Activated naive CD4-positive, alpha-beta T cell treated with anti-CD3 and anti-CD28 coated beads, Interleukin-2, amount 10 ng/mL, durations not matched to agents 7 days and 5 days (primary cell): ENCODE data around the gene WIPF3.

Experiments used
- CTCF ChIA-PET: fragments of 350-600 bp; sonication (Branson Sonifier 250); formaldehyde crosslinking; loops from one replicate; lab custom pipeline; 2021; ENCODE audit warnings: antibody characterized with exemption; lab: Charles Lee
- DNase-seq: peaks from one replicate; pipeline ENCODE4 v3.0.0-alpha.2; 2020
- H3K27ac Mint-ChIP-seq: one replicate; pipeline ENCODE4 v1.8.0; 2021; ENCODE audit warnings: mild to moderate bottlenecking, moderate library complexity, mixed read lengths
- H3K27me3 Mint-ChIP-seq: one replicate; pipeline ENCODE4 v1.8.0; 2021; ENCODE audit warnings: mild to moderate bottlenecking, mixed read lengths
- H3K36me3 Mint-ChIP-seq: one replicate; pipeline ENCODE4 v1.8.0; 2021; ENCODE audit warnings: mixed read lengths
- H3K4me1 Mint-ChIP-seq: one replicate; pipeline ENCODE4 v1.8.0; 2021; ENCODE audit warnings: mixed read lengths
- H3K4me3 Mint-ChIP-seq: one replicate; pipeline ENCODE4 v1.8.0; 2021; ENCODE audit warnings: mild to moderate bottlenecking, moderate library complexity, mixed read lengths
- H3K9me3 Mint-ChIP-seq: one replicate; pipeline ENCODE4 v1.8.0; 2021; ENCODE audit warnings: mixed read lengths

The WIPF3 gene

GRCh38 chr7:29844559-29844958, 38.3 kb downstream of the WIPF3 start:
- Mint-ChIP-seq H3K36me3 (no peaks in the 10 kb centered on the region), H3K9me3 (no peaks in the 10 kb centered on the region), H3K4me1 (no peaks in the 10 kb centered on the region), H3K27ac (no peak overlapping the region), H3K4me3 (no peak overlapping the region), H3K27me3 (peaks cover 16% of the 10 kb centered on the region)
- DNase-seq = no peak
- CTCF ChIA-PET = no interaction called here

- Mint-ChIP-seq H3K9me3 (no peaks in the 10 kb centered on the region), H3K4me1 (no peaks in the 10 kb centered on the region), H3K4me3 (no peak overlapping the region), H3K27ac (no peak overlapping the region), H3K27me3 (peaks cover 19% of the 10 kb centered on the region), H3K36me3 (no peaks in the 10 kb centered on the region)
- no peak for DNase-seq
- CTCF ChIA-PET = no interaction called here
These were observed 41.2 kb downstream of the WIPF3 start for GRCh38 chr7:29847496-29847895.

DNA sequence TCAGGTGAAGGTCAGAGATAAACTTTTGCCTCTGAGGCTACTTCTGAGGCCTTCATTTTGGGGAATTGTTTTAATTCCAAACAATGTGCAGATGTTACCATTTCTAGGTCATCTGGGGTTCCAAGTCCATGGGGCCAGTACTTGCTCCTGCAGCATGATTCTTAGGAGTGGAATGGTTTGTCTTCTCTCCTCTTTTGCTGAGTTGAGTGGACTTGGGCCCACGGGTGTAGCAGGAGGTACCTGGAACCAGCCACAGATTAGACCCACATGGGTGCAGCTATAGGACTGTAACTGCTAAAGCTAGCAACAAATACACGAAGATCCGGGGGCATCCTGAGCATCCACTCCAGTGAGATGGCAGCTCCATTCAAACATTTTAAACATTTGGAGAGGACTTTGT, 41.6 kb downstream of the WIPF3 start:
- Mint-ChIP-seq H3K9me3 (no peaks in the 10 kb centered on the region), H3K4me3 (no peak overlapping the region), H3K27me3 (peaks cover 19% of the 10 kb centered on the region), H3K27ac (no peak overlapping the region), H3K36me3 (no peaks in the 10 kb centered on the region), H3K4me1 (no peaks in the 10 kb centered on the region)
- no peak for DNase-seq
- CTCF ChIA-PET = no interaction called here

DNA sequence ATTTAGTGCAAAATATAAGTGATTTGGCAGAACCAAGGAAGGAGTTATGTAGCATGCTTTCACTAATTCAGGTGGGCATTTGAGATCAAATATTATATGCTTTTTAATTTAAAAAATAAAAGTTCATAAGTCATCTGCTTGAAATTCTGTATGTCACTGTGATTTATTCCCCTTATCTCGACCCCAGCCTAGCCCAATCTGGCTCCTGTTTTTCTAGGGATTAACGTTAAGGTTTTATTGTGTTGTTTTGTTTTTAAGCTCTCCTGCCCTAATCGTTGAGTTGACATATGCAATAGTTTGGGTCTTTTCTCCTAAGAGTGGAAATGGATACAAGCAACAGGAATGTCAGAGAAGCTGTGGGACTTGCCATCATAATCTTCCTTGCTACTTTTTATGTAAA, 42.6 kb downstream of the WIPF3 start:
- CTCF ChIA-PET = no interaction called here
- Mint-ChIP-seq H3K9me3 (no peaks in the 10 kb centered on the region), H3K4me1 (no peaks in the 10 kb centered on the region), H3K27me3 (peaks cover 23% of the 10 kb centered on the region), H3K27ac (no peak overlapping the region), H3K36me3 (no peaks in the 10 kb centered on the region), H3K4me3 (no peak overlapping the region)
- DNase-seq = no peak

DNA sequence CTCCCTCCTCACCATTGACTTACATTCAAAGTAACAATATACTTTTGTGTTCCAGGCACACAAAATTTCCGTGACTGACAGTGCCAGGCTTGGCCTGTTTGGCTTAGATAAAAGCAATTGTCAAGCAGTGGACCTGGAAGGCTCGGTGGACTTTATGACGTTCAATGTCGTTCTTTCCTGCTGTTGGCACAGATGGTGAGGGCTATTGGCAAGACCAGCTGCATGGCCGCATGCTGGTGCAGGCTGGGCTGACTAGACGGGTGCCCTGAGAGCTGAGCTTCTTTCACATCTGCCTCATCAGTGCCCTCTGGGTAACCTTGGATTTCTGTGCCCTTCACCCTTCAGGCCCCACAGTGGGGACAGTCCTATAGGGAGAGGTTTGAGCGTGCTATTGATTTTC, 45.2 kb downstream of the WIPF3 start:
- Mint-ChIP-seq H3K27ac (no peak overlapping the region), H3K9me3 (no peaks in the 10 kb centered on the region), H3K27me3 (peaks cover 15% of the 10 kb centered on the region), H3K36me3 (no peaks in the 10 kb centered on the region), H3K4me1 (no peaks in the 10 kb centered on the region), H3K4me3 (no peak overlapping the region)
- DNase-seq = no peak
- CTCF ChIA-PET = interaction anchor here (1.2 kb wide), 1 partner anchor 69 kb away, joined by 3 read pairs; no protein-coding TSS in a partner anchor

GRCh38 chr7:29852457-29852856, 46.1 kb downstream of the WIPF3 start:
- no peak overlapping the region for H3K27ac Mint-ChIP-seq
- CTCF ChIA-PET = interaction anchor here (1.2 kb wide), 1 partner anchor 68 kb away, joined by 3 read pairs; no protein-coding TSS in a partner anchor
- no peaks in the 10 kb centered on the region for H3K36me3 Mint-ChIP-seq
- H3K4me3 Mint-ChIP-seq = no peak overlapping the region
- no peak for DNase-seq
- no peaks in the 10 kb centered on the region for H3K4me1 Mint-ChIP-seq
- peaks cover 15% of the 10 kb centered on the region for H3K27me3 Mint-ChIP-seq
- H3K9me3 Mint-ChIP-seq = no peaks in the 10 kb centered on the region

GRCh38 chr7:29853072-29853471, 46.8 kb downstream of the WIPF3 start:
- no peak overlapping the region for H3K4me3 Mint-ChIP-seq
- DNase-seq = no peak
- CTCF ChIA-PET = no interaction called here
- H3K27me3 Mint-ChIP-seq = peaks cover 10% of the 10 kb centered on the region
- H3K27ac Mint-ChIP-seq = no peak overlapping the region
- H3K9me3 Mint-ChIP-seq = no peaks in the 10 kb centered on the region
- no peaks in the 10 kb centered on the region for H3K4me1 Mint-ChIP-seq
- H3K36me3 Mint-ChIP-seq = no peaks in the 10 kb centered on the region

- Mint-ChIP-seq H3K36me3 (no peaks in the 10 kb centered on the region), H3K4me3 (no peak overlapping the region), H3K27me3 (peaks cover 11% of the 10 kb centered on the region), H3K9me3 (no peaks in the 10 kb centered on the region), H3K27ac (no peak overlapping the region), H3K4me1 (no peaks in the 10 kb centered on the region)
- no peak for DNase-seq
- CTCF ChIA-PET = no interaction called here
These were observed 47.5 kb downstream of the WIPF3 start for GRCh38 chr7:29853789-29854188.

- Mint-ChIP-seq H3K4me1 (no peaks in the 10 kb centered on the region), H3K27me3 (peaks cover 17% of the 10 kb centered on the region), H3K36me3 (no peaks in the 10 kb centered on the region), H3K27ac (no peak overlapping the region), H3K9me3 (no peaks in the 10 kb centered on the region), H3K4me3 (no peak overlapping the region)
- DNase-seq = no peak
- CTCF ChIA-PET = no interaction called here
These were observed 48.1 kb downstream of the WIPF3 start for GRCh38 chr7:29854257-29854938.

DNA sequence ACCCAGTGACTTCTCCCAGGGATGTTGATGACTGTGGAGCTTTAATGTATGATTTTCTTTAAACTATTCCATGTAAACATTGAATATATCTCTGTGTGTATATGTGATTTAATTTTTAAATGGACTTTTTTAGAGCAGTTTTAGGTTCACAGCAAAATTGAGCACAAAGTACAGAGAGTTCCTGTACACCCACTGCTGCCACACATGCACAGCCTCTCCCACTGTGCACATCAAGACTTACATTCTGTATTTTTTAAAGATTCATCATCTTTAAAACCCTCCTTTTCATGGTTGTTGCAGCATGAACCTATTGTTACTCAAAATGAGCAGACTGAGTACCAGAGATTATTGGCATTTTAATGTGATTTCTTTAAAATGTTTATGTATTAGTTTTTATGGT, 51.3 kb downstream of the WIPF3 start:
- Mint-ChIP-seq H3K27me3 (peaks cover 19% of the 10 kb centered on the region), H3K27ac (no peak overlapping the region), H3K4me1 (no peaks in the 10 kb centered on the region), H3K9me3 (no peaks in the 10 kb centered on the region), H3K4me3 (no peak overlapping the region), H3K36me3 (no peaks in the 10 kb centered on the region)
- DNase-seq = no peak
- CTCF ChIA-PET = interaction anchor here (1.2 kb wide), 1 partner anchor 64 kb away, joined by 3 read pairs; no protein-coding TSS in a partner anchor

- no peaks in the 10 kb centered on the region for H3K9me3 Mint-ChIP-seq
- no peak overlapping the region for H3K27ac Mint-ChIP-seq
These were observed 52.1 kb downstream of the WIPF3 start for GRCh38 chr7:29858191-29858951.

GRCh38 chr7:29859104-29859503, 52.8 kb downstream of the WIPF3 start:
- Mint-ChIP-seq H3K36me3 (no peaks in the 10 kb centered on the region), H3K27ac (no peak overlapping the region), H3K9me3 (no peaks in the 10 kb centered on the region), H3K4me3 (no peak overlapping the region), H3K27me3 (peaks cover 15% of the 10 kb centered on the region), H3K4me1 (no peaks in the 10 kb centered on the region)
- CTCF ChIA-PET = no interaction called here
- no peak for DNase-seq

More at GRCh38 chr7:29858191-29858951, 52.1 kb downstream of the WIPF3 start:
- Mint-ChIP-seq H3K4me1 (no peaks in the 10 kb centered on the region), H3K4me3 (no peak overlapping the region), H3K36me3 (no peaks in the 10 kb centered on the region), H3K27me3 (peaks cover 15% of the 10 kb centered on the region)
- DNase-seq = no peak
- CTCF ChIA-PET = no interaction called here

GRCh38 chr7:29859524-29860185, 53.3 kb downstream of the WIPF3 start:
- Mint-ChIP-seq H3K9me3 (no peaks in the 10 kb centered on the region), H3K4me1 (no peaks in the 10 kb centered on the region), H3K27ac (no peak overlapping the region), H3K27me3 (peaks cover 15% of the 10 kb centered on the region), H3K4me3 (no peak overlapping the region), H3K36me3 (no peaks in the 10 kb centered on the region)
- CTCF ChIA-PET = no interaction called here
- DNase-seq = no peak

GRCh38 chr7:29860186-29860585, 53.9 kb downstream of the WIPF3 start:
- H3K27ac Mint-ChIP-seq = no peak overlapping the region
- H3K9me3 Mint-ChIP-seq = no peaks in the 10 kb centered on the region
- peaks cover 15% of the 10 kb centered on the region for H3K27me3 Mint-ChIP-seq
- no peaks in the 10 kb centered on the region for H3K4me1 Mint-ChIP-seq
- no peak for DNase-seq
- CTCF ChIA-PET = no interaction called here
- H3K36me3 Mint-ChIP-seq = no peaks in the 10 kb centered on the region
- H3K4me3 Mint-ChIP-seq = no peak overlapping the region
